GM23338 (cell line): Measurements from ENCODE around the gene LRBA. TPM values are rescaled to one million over a fixed set of nuclear protein-coding genes. Genes with fewer than 3 reads are reported as not detected.
A peak's percentile ranks its signal among the peaks of the same experiment; 100 is the strongest.

Experiments
- ATAC-seq: fragments of 200-7000 bp; cut with Tn5 transposase; 3 replicates; pipeline ENCODE4 v1.9.1; 2020
- DNase-seq: peaks from one replicate; pipeline ENCODE4 v3.0.0-alpha.2; 2015; ENCODE audit warnings: low spot score
- H2AFZ ChIP-seq: fragments of 200-600 bp; sonication (generic); 2 replicates; pipeline ENCODE4 v1.8.0; 2016; ENCODE audit warnings: antibody characterized with exemption, mild to moderate bottlenecking, moderate library complexity
- H3F3A ChIP-seq: fragments of 200-600 bp; sonication (generic); replicated peaks from 2 replicates; pipeline ENCODE4 v1.8.0; 2017; ENCODE audit warnings: antibody characterized with exemption, mixed run types, low read depth
- H3K27ac ChIP-seq: fragments of 200-600 bp; sonication (generic); 2 replicates; pipeline ENCODE4 v1.6.1; 2016; ENCODE audit warnings: low read depth
- H3K27me3 ChIP-seq: fragments of 200-600 bp; sonication (generic); 2 replicates; pipeline ENCODE4 v1.8.0; 2016; ENCODE audit warnings: mild to moderate bottlenecking, mixed run types, moderate library complexity; ENCODE audit not compliant: insufficient read depth
- H3K36me3 ChIP-seq: fragments of 200-600 bp; sonication (generic); 2 replicates; pipeline ENCODE4 v1.8.0; 2016; ENCODE audit warnings: mild to moderate bottlenecking; ENCODE audit not compliant: insufficient read depth
- H3K4me1 ChIP-seq: fragments of 200-600 bp; sonication (generic); 2 replicates; pipeline ENCODE4 v1.8.0; 2016; ENCODE audit warnings: mild to moderate bottlenecking, moderate library complexity; ENCODE audit not compliant: insufficient read depth
- H3K4me2 ChIP-seq: fragments of 200-600 bp; sonication (generic); 2 replicates; pipeline ENCODE4 v1.7.1; 2017; ENCODE audit warnings: mixed run types
- H3K4me3 ChIP-seq: fragments of 200-600 bp; sonication (generic); 2 replicates; pipeline ENCODE4 v1.6.1; 2016; ENCODE audit warnings: mixed run types
- H3K79me2 ChIP-seq: fragments of 200-600 bp; sonication (generic); replicated peaks from 2 replicates; pipeline ENCODE4 v1.8.0; 2017; ENCODE audit warnings: mild to moderate bottlenecking; ENCODE audit not compliant: insufficient read depth
- H3K9me2 ChIP-seq: fragments of 200-600 bp; sonication (generic); 2 replicates; pipeline ENCODE4 v1.8.0; 2017; ENCODE audit not compliant: insufficient read depth
- H4K20me1 ChIP-seq: fragments of 200-600 bp; sonication (generic); replicated peaks from 2 replicates; pipeline ENCODE4 v1.8.0; 2017; ENCODE audit warnings: mild to moderate bottlenecking; ENCODE audit not compliant: insufficient read depth
- H3K27ac Mint-ChIP-seq: 2 replicates; pipeline ENCODE4 v1.8.0; 2020; ENCODE audit warnings: inconsistent platforms, mild to moderate bottlenecking, moderate library complexity, mixed read lengths
- H3K27me3 Mint-ChIP-seq: 3 replicates; pipeline ENCODE4 v1.8.0; 2022; ENCODE audit warnings: low read depth, mild to moderate bottlenecking, moderate library complexity, mixed read lengths, inconsistent platforms; ENCODE audit not compliant: insufficient read depth, poor library complexity
- H3K36me3 Mint-ChIP-seq: 3 replicates; pipeline ENCODE4 v1.8.0; 2021; ENCODE audit warnings: low read depth, mild to moderate bottlenecking, inconsistent platforms, moderate library complexity, mixed read lengths
- H3K4me1 Mint-ChIP-seq: 3 replicates; pipeline ENCODE4 v1.8.0; 2020; ENCODE audit warnings: mild to moderate bottlenecking, inconsistent platforms, mixed read lengths
- H3K4me3 Mint-ChIP-seq: 3 replicates; pipeline ENCODE4 v1.8.0; 2021; ENCODE audit warnings: moderate library complexity, mild to moderate bottlenecking, inconsistent platforms, mixed read lengths
- H3K9me3 Mint-ChIP-seq: 3 replicates; pipeline ENCODE4 v1.8.0; 2020; ENCODE audit warnings: moderate library complexity, mild to moderate bottlenecking, inconsistent platforms, mixed read lengths
- CTCF ChIP-seq, 2 experiments: fragments of 200-600 bp in 1 of 2; sonication (generic) in 1 of 2; conservative IDR thresholded peaks; 2 replicates each; pipeline versions ENCODE4 v1.5.1 to v1.6.1; 2016 to 2017; ENCODE audit warnings: antibody characterized with exemption in 2 of 2, low read depth in 2 of 2, mild to moderate bottlenecking in 2 of 2, moderate library complexity in 1 of 2
- ETS1 ChIP-seq: IDR thresholded peaks from 2 replicates; pipeline ENCODE4 v1.6.1; 2016; ENCODE audit warnings: antibody characterized with exemption
- EZH2 ChIP-seq: fragments of 200-600 bp; sonication (generic); IDR thresholded peaks from one replicate; pipeline ENCODE4 v1.8.0; 2017; ENCODE audit warnings: antibody characterized with exemption, mild to moderate bottlenecking, low read depth; ENCODE audit not compliant: unreplicated experiment
- EZH2phosphoT487 ChIP-seq: fragments of 200-600 bp; sonication (generic); IDR thresholded peaks from one replicate; pipeline ENCODE4 v1.8.1; 2018; ENCODE audit warnings: antibody characterized with exemption; ENCODE audit not compliant: unreplicated experiment
- JUNB ChIP-seq: IDR thresholded peaks from one replicate; pipeline ENCODE4 v1.6.1; 2016; ENCODE audit warnings: antibody characterized with exemption; ENCODE audit not compliant: unreplicated experiment
- NANOG ChIP-seq: IDR thresholded peaks from 2 replicates; pipeline ENCODE4 v1.6.1; 2016; ENCODE audit warnings: antibody characterized with exemption, borderline replicate concordance
- STAT1 ChIP-seq: IDR thresholded peaks from one replicate; pipeline ENCODE4 v1.6.1; 2016; ENCODE audit warnings: antibody characterized with exemption; ENCODE audit not compliant: unreplicated experiment
- ZNF114 ChIP-seq: fragments of 250-450 bp; sonication (Bioruptor Pico); IDR thresholded peaks from 2 replicates; pipeline ENCODE4 v1.5.0; 2020; ENCODE audit warnings: mild to moderate bottlenecking, moderate library complexity
- ZNF331 ChIP-seq: fragments of 250-450 bp; sonication (Bioruptor Pico); IDR thresholded peaks from 2 replicates; pipeline ENCODE4 v1.5.0; 2020; ENCODE audit warnings: low read depth, mild to moderate bottlenecking, moderate library complexity
- polyA plus RNA-seq: library from polyadenylated mRNA; unstranded; fragments of >200 nt; fragmentation: Nextera tagmentation; extraction: Ambion mirVana; gene quantifications from 2 replicates; pipeline ENCODE4 v1.2.1, GENCODE V29; 2016
- total RNA-seq: library from RNA; depleted of rRNA; stranded (reverse); fragments of >200 nt; shearing (Covaris generic); gene quantifications from 2 replicates; pipeline ENCODE4 v1.2.3, GENCODE V29; 2014
- TF ChIP-seq, protein P1 (sequence below): fragments of 250-450 bp; sonication (Bioruptor Pico); IDR thresholded peaks from 2 replicates; pipeline ENCODE4 v1.5.0; 2020; ENCODE audit warnings: mild to moderate bottlenecking, moderate library complexity

The LRBA gene
- total and polyA plus RNA-seq, 2 experiments from 2014 or later = 23.3 to 126 TPM

GRCh38 chr4:150725957-150726523, 289.0 kb downstream of the LRBA start:
- no peaks in the 10 kb centered on the region for H4K20me1 ChIP-seq
- no peak overlapping the region for H3K27ac ChIP-seq
- TF ChIP-seq ZNF114 (no peak), EZH2 (no peak), EZH2phosphoT487 (no peak), ZNF331 (CRISPR knock-in tag) (no peak), CTCF (conservative IDR thresholded peaks at IDR 0.05; ENCODE audit: low read depth in 2 of 2) (no peak)
- no peaks in the 10 kb centered on the region for H3K4me1 ChIP-seq
- no peaks in the 10 kb centered on the region for H3K27me3 ChIP-seq
- Mint-ChIP-seq H3K4me1 (no peaks in the 10 kb centered on the region), H3K36me3 (peaks cover 29% of the 10 kb centered on the region), H3K27me3 (no peaks in the 10 kb centered on the region), H3K4me3 (no peak overlapping the region), H3K9me3 (peaks cover 3% of the 10 kb centered on the region; the same call in 1 of the 3 replicates), H3K27ac (no peak overlapping the region)
- H3K36me3 ChIP-seq = no peaks in the 10 kb centered on the region; the same call in 1 of the 2 replicates
- H3K9me2 ChIP-seq = no peaks in the 10 kb centered on the region
- H2AFZ ChIP-seq = no peak overlapping the region
- no peak for ATAC-seq
- H3K4me3 ChIP-seq = no peak overlapping the region
- H3K79me2 ChIP-seq = no peaks in the 10 kb centered on the region
- no peak overlapping the region for H3K4me2 ChIP-seq
- no peak for DNase-seq
- no peaks in the 10 kb centered on the region for H3F3A ChIP-seq

DNA sequence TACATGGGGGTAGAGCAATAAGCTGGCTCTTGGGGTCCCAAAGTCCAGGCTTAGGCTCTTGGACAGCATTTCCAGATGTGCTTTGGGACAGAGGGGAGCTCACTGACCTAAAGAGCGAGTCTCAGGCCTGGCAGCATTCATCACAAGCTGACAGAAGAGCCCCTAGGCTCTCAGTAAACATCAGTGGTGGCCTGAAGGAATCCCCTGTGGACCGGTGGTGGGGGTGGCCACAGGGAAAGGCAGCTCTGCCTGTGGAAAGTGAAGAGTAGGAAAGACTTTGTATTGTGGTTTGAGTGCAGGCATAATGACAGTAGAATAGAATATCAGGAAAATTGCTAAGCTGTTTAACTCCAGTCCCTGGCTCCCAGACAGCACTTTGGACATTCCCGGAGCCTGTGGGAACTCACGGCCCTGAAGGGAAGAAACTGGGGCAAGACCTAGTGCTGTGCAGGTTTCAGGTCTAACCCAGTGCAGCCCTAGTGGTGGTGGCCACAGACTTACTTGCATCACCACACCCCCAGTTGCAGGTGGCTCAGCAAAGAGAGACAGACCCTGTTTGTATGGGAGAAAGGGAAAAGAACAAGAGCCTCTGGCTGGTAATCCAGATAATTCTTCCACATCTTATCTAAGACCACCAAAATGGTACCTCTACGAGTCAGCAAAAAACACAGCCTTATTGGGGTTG, 291.2 kb downstream of the LRBA start:
- no peaks in the 10 kb centered on the region for H3K36me3 ChIP-seq
- Mint-ChIP-seq H3K36me3 (peaks cover 18% of the 10 kb centered on the region), H3K9me3 (peaks cover 3% of the 10 kb centered on the region; the same call in 1 of the 3 replicates), H3K4me1 (no peaks in the 10 kb centered on the region), H3K4me3 (no peak overlapping the region), H3K27ac (peak overlapping the region; percentile 67), H3K27me3 (peaks cover 2% of the 10 kb centered on the region)
- no peaks in the 10 kb centered on the region for H3K27me3 ChIP-seq
- no peak overlapping the region for H3K4me3 ChIP-seq
- H4K20me1 ChIP-seq = no peaks in the 10 kb centered on the region
- no peaks in the 10 kb centered on the region for H3K9me2 ChIP-seq
- 0 out of 2 replicates have a peak overlapping the region, but pooled peaks have one; percentile 13 for H3K27ac ChIP-seq
- peak; percentile 28; the same call in 2 of the 3 replicates for ATAC-seq
- H2AFZ ChIP-seq = no peak overlapping the region
- H3F3A ChIP-seq = no peaks in the 10 kb centered on the region
- H3K4me1 ChIP-seq = no peaks in the 10 kb centered on the region
- H3K79me2 ChIP-seq = no peaks in the 10 kb centered on the region
- no peak overlapping the region for H3K4me2 ChIP-seq
- DNase-seq = no peak
- TF ChIP-seq NANOG (no peak), STAT1 (no peak), EZH2phosphoT487 (no peak), JUNB (no peak), EZH2 (no peak), ETS1 (no peak), ZNF114 (no peak)
- TF ChIP-seq, protein P1, sequence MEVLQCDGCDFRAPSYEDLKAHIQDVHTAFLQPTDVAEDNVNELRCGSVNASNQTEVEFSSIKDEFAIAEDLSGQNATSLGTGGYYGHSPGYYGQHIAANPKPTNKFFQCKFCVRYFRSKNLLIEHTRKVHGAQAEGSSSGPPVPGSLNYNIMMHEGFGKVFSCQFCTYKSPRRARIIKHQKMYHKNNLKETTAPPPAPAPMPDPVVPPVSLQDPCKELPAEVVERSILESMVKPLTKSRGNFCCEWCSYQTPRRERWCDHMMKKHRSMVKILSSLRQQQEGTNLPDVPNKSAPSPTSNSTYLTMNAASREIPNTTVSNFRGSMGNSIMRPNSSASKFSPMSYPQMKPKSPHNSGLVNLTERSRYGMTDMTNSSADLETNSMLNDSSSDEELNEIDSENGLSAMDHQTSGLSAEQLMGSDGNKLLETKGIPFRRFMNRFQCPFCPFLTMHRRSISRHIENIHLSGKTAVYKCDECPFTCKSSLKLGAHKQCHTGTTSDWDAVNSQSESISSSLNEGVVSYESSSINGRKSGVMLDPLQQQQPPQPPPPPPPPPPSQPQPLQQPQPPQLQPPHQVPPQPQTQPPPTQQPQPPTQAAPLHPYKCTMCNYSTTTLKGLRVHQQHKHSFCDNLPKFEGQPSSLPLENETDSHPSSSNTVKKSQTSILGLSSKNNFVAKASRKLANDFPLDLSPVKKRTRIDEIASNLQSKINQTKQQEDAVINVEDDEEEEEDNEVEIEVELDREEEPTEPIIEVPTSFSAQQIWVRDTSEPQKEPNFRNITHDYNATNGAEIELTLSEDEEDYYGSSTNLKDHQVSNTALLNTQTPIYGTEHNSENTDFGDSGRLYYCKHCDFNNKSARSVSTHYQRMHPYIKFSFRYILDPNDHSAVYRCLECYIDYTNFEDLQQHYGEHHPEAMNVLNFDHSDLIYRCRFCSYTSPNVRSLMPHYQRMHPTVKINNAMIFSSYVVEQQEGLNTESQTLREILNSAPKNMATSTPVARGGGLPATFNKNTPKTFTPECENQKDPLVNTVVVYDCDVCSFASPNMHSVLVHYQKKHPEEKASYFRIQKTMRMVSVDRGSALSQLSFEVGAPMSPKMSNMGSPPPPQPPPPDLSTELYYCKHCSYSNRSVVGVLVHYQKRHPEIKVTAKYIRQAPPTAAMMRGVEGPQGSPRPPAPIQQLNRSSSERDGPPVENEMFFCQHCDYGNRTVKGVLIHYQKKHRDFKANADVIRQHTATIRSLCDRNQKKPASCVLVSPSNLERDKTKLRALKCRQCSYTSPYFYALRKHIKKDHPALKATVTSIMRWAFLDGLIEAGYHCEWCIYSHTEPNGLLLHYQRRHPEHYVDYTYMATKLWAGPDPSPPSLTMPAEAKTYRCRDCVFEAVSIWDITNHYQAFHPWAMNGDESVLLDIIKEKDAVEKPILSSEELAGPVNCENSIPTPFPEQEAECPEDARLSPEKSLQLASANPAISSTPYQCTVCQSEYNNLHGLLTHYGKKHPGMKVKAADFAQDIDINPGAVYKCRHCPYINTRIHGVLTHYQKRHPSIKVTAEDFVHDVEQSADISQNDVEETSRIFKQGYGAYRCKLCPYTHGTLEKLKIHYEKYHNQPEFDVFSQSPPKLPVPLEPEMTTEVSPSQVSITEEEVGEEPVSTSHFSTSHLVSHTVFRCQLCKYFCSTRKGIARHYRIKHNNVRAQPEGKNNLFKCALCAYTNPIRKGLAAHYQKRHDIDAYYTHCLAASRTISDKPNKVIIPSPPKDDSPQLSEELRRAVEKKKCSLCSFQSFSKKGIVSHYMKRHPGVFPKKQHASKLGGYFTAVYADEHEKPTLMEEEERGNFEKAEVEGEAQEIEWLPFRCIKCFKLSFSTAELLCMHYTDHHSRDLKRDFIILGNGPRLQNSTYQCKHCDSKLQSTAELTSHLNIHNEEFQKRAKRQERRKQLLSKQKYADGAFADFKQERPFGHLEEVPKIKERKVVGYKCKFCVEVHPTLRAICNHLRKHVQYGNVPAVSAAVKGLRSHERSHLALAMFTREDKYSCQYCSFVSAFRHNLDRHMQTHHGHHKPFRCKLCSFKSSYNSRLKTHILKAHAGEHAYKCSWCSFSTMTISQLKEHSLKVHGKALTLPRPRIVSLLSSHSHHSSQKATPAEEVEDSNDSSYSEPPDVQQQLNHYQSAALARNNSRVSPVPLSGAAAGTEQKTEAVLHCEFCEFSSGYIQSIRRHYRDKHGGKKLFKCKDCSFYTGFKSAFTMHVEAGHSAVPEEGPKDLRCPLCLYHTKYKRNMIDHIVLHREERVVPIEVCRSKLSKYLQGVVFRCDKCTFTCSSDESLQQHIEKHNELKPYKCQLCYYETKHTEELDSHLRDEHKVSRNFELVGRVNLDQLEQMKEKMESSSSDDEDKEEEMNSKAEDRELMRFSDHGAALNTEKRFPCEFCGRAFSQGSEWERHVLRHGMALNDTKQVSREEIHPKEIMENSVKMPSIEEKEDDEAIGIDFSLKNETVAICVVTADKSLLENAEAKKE = no peak
